H9 (cell line): ENCODE data around the gene GPC6. TPM values are rescaled to one million over a fixed set of nuclear protein-coding genes. Genes with fewer than 3 reads are reported as not detected.

Source experiments
- DNase-seq: peaks from one replicate; pipeline ENCODE4 v3.0.0-alpha.2; 2017
- H2AFZ ChIP-seq: one replicate; pipeline ENCODE4 v1.6.1; 2013; ENCODE audit warnings: mild to moderate bottlenecking, low read length, control low read depth, moderate library complexity
- H2AK5ac ChIP-seq: 2 replicates; pipeline ENCODE4 v1.6.1; 2013; ENCODE audit warnings: low read length, control low read depth, mixed read lengths; ENCODE audit not compliant: insufficient read length
- H2BK120ac ChIP-seq: one replicate; pipeline ENCODE4 v1.6.1; 2013; ENCODE audit warnings: low read depth, mild to moderate bottlenecking, low read length, control low read depth, inconsistent platforms; ENCODE audit not compliant: poor library complexity, severe bottlenecking
- H2BK12ac ChIP-seq: 2 replicates; pipeline ENCODE4 v1.6.1; 2013; ENCODE audit warnings: low read length, control low read depth, mixed read lengths, low read depth; ENCODE audit not compliant: insufficient read length
- H2BK15ac ChIP-seq: 2 replicates; pipeline ENCODE4 v1.6.1; 2013; ENCODE audit warnings: low read depth, low read length, control low read depth
- H2BK20ac ChIP-seq: one replicate; pipeline ENCODE4 v1.6.1; 2013; ENCODE audit warnings: low read depth, mild to moderate bottlenecking, low read length, control low read depth, inconsistent platforms; ENCODE audit not compliant: poor library complexity, severe bottlenecking
- H2BK5ac ChIP-seq: 2 replicates; pipeline ENCODE4 v1.6.1; 2013; ENCODE audit warnings: low read length, control low read depth, mixed read lengths; ENCODE audit not compliant: insufficient read length
- H3K14ac ChIP-seq: 2 replicates; pipeline ENCODE4 v1.6.1; 2013; ENCODE audit warnings: low read length, control low read depth; ENCODE audit not compliant: insufficient read depth
- H3K18ac ChIP-seq: 2 replicates; pipeline ENCODE4 v1.6.1; 2013; ENCODE audit warnings: low read depth, mild to moderate bottlenecking, mixed read lengths, low read length, control low read depth; ENCODE audit not compliant: insufficient read length
- H3K23ac ChIP-seq: 2 replicates; pipeline ENCODE4 v1.6.1; 2013; ENCODE audit warnings: low read length, control low read depth, mixed read lengths, low read depth; ENCODE audit not compliant: insufficient read length
- H3K23me2 ChIP-seq: 2 replicates; pipeline ENCODE4 v1.6.1; 2013; ENCODE audit warnings: low read depth, mild to moderate bottlenecking, mixed read lengths, low read length, control low read depth; ENCODE audit not compliant: insufficient read length, poor library complexity, severe bottlenecking
- H3K27ac ChIP-seq: 2 replicates; pipeline ENCODE4 v1.5.1; 2013; ENCODE audit warnings: low read length, control low read depth, mixed read lengths, low read depth; ENCODE audit not compliant: insufficient read length
- H3K27me3 ChIP-seq: 2 replicates; pipeline ENCODE4 v1.6.1; 2013; ENCODE audit warnings: low read length, control low read depth, inconsistent platforms; ENCODE audit not compliant: insufficient read depth
- H3K4ac ChIP-seq: 2 replicates; pipeline ENCODE4 v1.6.1; 2013; ENCODE audit warnings: low read depth, mild to moderate bottlenecking, control low read depth, inconsistent platforms, low read length, moderate library complexity
- H3K4me1 ChIP-seq: 2 replicates; pipeline ENCODE4 v1.6.1; 2013; ENCODE audit warnings: low read length, control low read depth, inconsistent platforms; ENCODE audit not compliant: insufficient read depth
- H3K4me2 ChIP-seq: 2 replicates; pipeline ENCODE4 v1.6.1; 2013; ENCODE audit warnings: low read length, control low read depth, mixed read lengths; ENCODE audit not compliant: insufficient read length, insufficient read depth
- H3K56ac ChIP-seq: 2 replicates; pipeline ENCODE4 v1.6.1; 2013; ENCODE audit warnings: low read depth, mild to moderate bottlenecking, mixed read lengths, low read length, control low read depth; ENCODE audit not compliant: insufficient read length
- H3K79me1 ChIP-seq: 2 replicates; pipeline ENCODE4 v1.6.1; 2013; ENCODE audit warnings: low read depth, mild to moderate bottlenecking, moderate library complexity, low read length, control low read depth, inconsistent platforms; ENCODE audit not compliant: insufficient read depth, poor library complexity, severe bottlenecking
- H3K79me2 ChIP-seq: 2 replicates; pipeline ENCODE4 v1.6.1; 2013; ENCODE audit warnings: low read length, control low read depth, inconsistent platforms; ENCODE audit not compliant: insufficient read depth
- H3K9ac ChIP-seq: 2 replicates; pipeline ENCODE4 v1.6.1; 2013; ENCODE audit warnings: low read length, control low read depth, mixed read lengths; ENCODE audit not compliant: insufficient read length; ENCODE audit errors: extremely low read depth
- H3K9me3 ChIP-seq: one replicate; pipeline ENCODE4 v1.6.1; 2013; ENCODE audit warnings: low read depth, low read length, inconsistent platforms; ENCODE audit not compliant: control insufficient read depth
- H3T11ph ChIP-seq: one replicate; pipeline ENCODE4 v1.6.1; 2013; ENCODE audit warnings: mild to moderate bottlenecking, low read length, control low read depth, inconsistent platforms
- H4K20me1 ChIP-seq: one replicate; pipeline ENCODE4 v1.6.1; 2013; ENCODE audit not compliant: control insufficient read depth, insufficient read length, insufficient read depth
- H4K5ac ChIP-seq: 2 replicates; pipeline ENCODE4 v1.6.1; 2013; ENCODE audit warnings: low read depth, mild to moderate bottlenecking, mixed read lengths, low read length, control low read depth; ENCODE audit not compliant: insufficient read length
- H4K8ac ChIP-seq: replicated peaks from 2 replicates; pipeline ENCODE4 v1.6.1; 2013; ENCODE audit warnings: low read length, control low read depth, mixed read lengths, low read depth; ENCODE audit not compliant: insufficient read length
- H4K91ac ChIP-seq: 2 replicates; pipeline ENCODE4 v1.6.1; 2013; ENCODE audit warnings: low read depth, mild to moderate bottlenecking, moderate library complexity, mixed read lengths, low read length, control low read depth; ENCODE audit not compliant: insufficient read length
- H3K27ac Mint-ChIP-seq, 3 experiments: 2 replicates in 2 of 3; 3 replicates in 1 of 3; pipeline ENCODE4 v1.8.0; 2020 to 2021; ENCODE audit warnings: mixed read lengths in 3 of 3, mild to moderate bottlenecking in 1 of 3, moderate library complexity in 1 of 3
- H3K27me3 Mint-ChIP-seq: 2 replicates; pipeline ENCODE4 v1.8.0; 2021; ENCODE audit warnings: low read depth, mild to moderate bottlenecking, moderate library complexity, mixed read lengths
- H3K36me3 Mint-ChIP-seq, 3 experiments: 2 replicates in 2 of 3; 3 replicates in 1 of 3; pipeline ENCODE4 v1.8.0; 2020 to 2021; ENCODE audit warnings: low read depth in 3 of 3, mixed read lengths in 3 of 3; ENCODE audit not compliant: insufficient read depth in 1 of 3
- H3K4me1 Mint-ChIP-seq, 2 experiments: 2 replicates each; pipeline ENCODE4 v1.8.0; 2020; ENCODE audit warnings: mixed read lengths in 2 of 2
- H3K4me3 Mint-ChIP-seq, 2 experiments: 2 replicates in 1 of 2; 3 replicates in 1 of 2; pipeline ENCODE4 v1.8.0; 2020 to 2021; ENCODE audit warnings: mild to moderate bottlenecking in 2 of 2, mixed read lengths in 2 of 2, moderate library complexity in 1 of 2
- H3K9me3 Mint-ChIP-seq, 2 experiments: 2 replicates in 1 of 2; 3 replicates in 1 of 2; pipeline ENCODE4 v1.8.0; 2020; ENCODE audit warnings: mild to moderate bottlenecking in 2 of 2, mixed read lengths in 2 of 2, moderate library complexity in 1 of 2
- WGBS: extraction: QIAGEN DNeasy Blood & Tissue Kit; methylation state at CpG from one replicate; pipeline ENCODE4 v1.1.7; 2013; ENCODE audit warnings: missing lambda C conversion rate, low lambda C conversion rate, mixed read lengths; ENCODE audit not compliant: insufficient read length; ENCODE audit errors: extremely low coverage; 5-methylcytosine and 5-hydroxymethylcytosine counted together
- total RNA-seq: library from RNA; stranded (reverse); gene quantifications from 2 replicates; pipeline ENCODE4 v1.2.1, GENCODE V29; 2021
- TF ChIP-seq, protein P1 (sequence below): fragments of 200-600 bp; sonication (generic); conservative IDR thresholded peaks from 3 replicates; pipeline ENCODE4 v1.8.0; 2021; ENCODE audit warnings: antibody characterized with exemption, mild to moderate bottlenecking

Gene GPC6
- total RNA-seq, 1 experiment from 2014 or later, result 15.6 TPM

DNA sequence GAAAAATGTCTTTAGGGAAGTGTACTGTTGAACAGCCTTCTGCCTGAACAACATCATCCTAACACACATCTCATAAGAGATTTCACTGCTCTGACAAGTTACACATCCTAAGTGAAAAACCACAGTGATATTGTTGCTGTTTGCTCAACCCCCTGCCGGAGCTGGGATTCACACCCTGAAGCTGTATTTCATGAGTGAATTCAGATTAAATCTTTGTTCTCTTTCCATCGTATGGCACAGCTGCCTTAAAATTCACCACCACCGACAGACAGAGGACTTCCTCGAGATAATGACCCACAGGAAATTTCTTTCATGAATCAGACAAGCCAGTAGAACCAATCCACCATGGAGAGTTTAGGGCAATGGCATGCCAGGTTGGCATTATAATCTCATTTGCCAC lies 972.1 kb downstream of the GPC6 start:
- Histone ChIP-seq H3K79me2 (no peaks in the 10 kb centered on the region), H4K5ac (no peak overlapping the region), H2BK12ac (no peak overlapping the region), H3K23me2 (no peaks in the 10 kb centered on the region), H3K9me3 (no peaks in the 10 kb centered on the region), H3K27ac (no peak overlapping the region), H2BK20ac (no peak overlapping the region), H3K23ac (no peak overlapping the region), H2AK5ac (no peak overlapping the region), H3K4ac (no peak overlapping the region), H3K27me3 (no peaks in the 10 kb centered on the region), H3K56ac (no peak overlapping the region), H2AFZ (no peak overlapping the region), H3K4me2 (no peak overlapping the region), H3K9ac (no peak overlapping the region), H4K20me1 (no peaks in the 10 kb centered on the region), H3K4me1 (no peaks in the 10 kb centered on the region), H2BK120ac (no peak overlapping the region), H4K91ac (no peak overlapping the region), H2BK5ac (no peak overlapping the region), H3T11ph (no peak overlapping the region), H3K14ac (no peak overlapping the region), H3K79me1 (no peaks in the 10 kb centered on the region), H2BK15ac (no peak overlapping the region), H3K18ac (no peak overlapping the region), H4K8ac (no peak overlapping the region)
- Mint-ChIP-seq H3K27me3 (no peaks in the 10 kb centered on the region), H3K36me3 (no peaks in the 10 kb centered on the region), H3K9me3 (no peaks in the 10 kb centered on the region), H3K27ac (no peak overlapping the region), H3K4me3 (no peak overlapping the region), H3K4me1 (peaks cover 1 to 2% of the 10 kb centered on the region in 2 experiments; a peak in 2 of 4 replicates)
- WGBS, result no CpG with 5 or more reads among the region's 4 CpGs
- TF ChIP-seq, protein P1, sequence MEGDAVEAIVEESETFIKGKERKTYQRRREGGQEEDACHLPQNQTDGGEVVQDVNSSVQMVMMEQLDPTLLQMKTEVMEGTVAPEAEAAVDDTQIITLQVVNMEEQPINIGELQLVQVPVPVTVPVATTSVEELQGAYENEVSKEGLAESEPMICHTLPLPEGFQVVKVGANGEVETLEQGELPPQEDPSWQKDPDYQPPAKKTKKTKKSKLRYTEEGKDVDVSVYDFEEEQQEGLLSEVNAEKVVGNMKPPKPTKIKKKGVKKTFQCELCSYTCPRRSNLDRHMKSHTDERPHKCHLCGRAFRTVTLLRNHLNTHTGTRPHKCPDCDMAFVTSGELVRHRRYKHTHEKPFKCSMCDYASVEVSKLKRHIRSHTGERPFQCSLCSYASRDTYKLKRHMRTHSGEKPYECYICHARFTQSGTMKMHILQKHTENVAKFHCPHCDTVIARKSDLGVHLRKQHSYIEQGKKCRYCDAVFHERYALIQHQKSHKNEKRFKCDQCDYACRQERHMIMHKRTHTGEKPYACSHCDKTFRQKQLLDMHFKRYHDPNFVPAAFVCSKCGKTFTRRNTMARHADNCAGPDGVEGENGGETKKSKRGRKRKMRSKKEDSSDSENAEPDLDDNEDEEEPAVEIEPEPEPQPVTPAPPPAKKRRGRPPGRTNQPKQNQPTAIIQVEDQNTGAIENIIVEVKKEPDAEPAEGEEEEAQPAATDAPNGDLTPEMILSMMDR, result no peak
- DNase-seq, result no peak
